H9 (cell line): ENCODE data around the gene FRMD4B. TPM values are rescaled to one million over a fixed set of nuclear protein-coding genes. Genes with fewer than 3 reads are reported as not detected.

Experiments
- DNase-seq: peaks from one replicate; pipeline ENCODE4 v3.0.0-alpha.2; 2017
- H2AFZ ChIP-seq: one replicate; pipeline ENCODE4 v1.6.1; 2013; ENCODE audit warnings: mild to moderate bottlenecking, low read length, control low read depth, moderate library complexity
- H2AK5ac ChIP-seq: 2 replicates; pipeline ENCODE4 v1.6.1; 2013; ENCODE audit warnings: low read length, control low read depth, mixed read lengths; ENCODE audit not compliant: insufficient read length
- H2BK120ac ChIP-seq: one replicate; pipeline ENCODE4 v1.6.1; 2013; ENCODE audit warnings: low read depth, mild to moderate bottlenecking, low read length, control low read depth, inconsistent platforms; ENCODE audit not compliant: poor library complexity, severe bottlenecking
- H2BK12ac ChIP-seq: 2 replicates; pipeline ENCODE4 v1.6.1; 2013; ENCODE audit warnings: low read length, control low read depth, mixed read lengths, low read depth; ENCODE audit not compliant: insufficient read length
- H2BK15ac ChIP-seq: 2 replicates; pipeline ENCODE4 v1.6.1; 2013; ENCODE audit warnings: low read depth, low read length, control low read depth
- H2BK20ac ChIP-seq: one replicate; pipeline ENCODE4 v1.6.1; 2013; ENCODE audit warnings: low read depth, mild to moderate bottlenecking, low read length, control low read depth, inconsistent platforms; ENCODE audit not compliant: poor library complexity, severe bottlenecking
- H2BK5ac ChIP-seq: 2 replicates; pipeline ENCODE4 v1.6.1; 2013; ENCODE audit warnings: low read length, control low read depth, mixed read lengths; ENCODE audit not compliant: insufficient read length
- H3K14ac ChIP-seq: 2 replicates; pipeline ENCODE4 v1.6.1; 2013; ENCODE audit warnings: low read length, control low read depth; ENCODE audit not compliant: insufficient read depth
- H3K18ac ChIP-seq: 2 replicates; pipeline ENCODE4 v1.6.1; 2013; ENCODE audit warnings: low read depth, mild to moderate bottlenecking, mixed read lengths, low read length, control low read depth; ENCODE audit not compliant: insufficient read length
- H3K23ac ChIP-seq: 2 replicates; pipeline ENCODE4 v1.6.1; 2013; ENCODE audit warnings: low read length, control low read depth, mixed read lengths, low read depth; ENCODE audit not compliant: insufficient read length
- H3K23me2 ChIP-seq: 2 replicates; pipeline ENCODE4 v1.6.1; 2013; ENCODE audit warnings: low read depth, mild to moderate bottlenecking, mixed read lengths, low read length, control low read depth; ENCODE audit not compliant: insufficient read length, poor library complexity, severe bottlenecking
- H3K27ac ChIP-seq: 2 replicates; pipeline ENCODE4 v1.5.1; 2013; ENCODE audit warnings: low read length, control low read depth, mixed read lengths, low read depth; ENCODE audit not compliant: insufficient read length
- H3K27me3 ChIP-seq: 2 replicates; pipeline ENCODE4 v1.6.1; 2013; ENCODE audit warnings: low read length, control low read depth, inconsistent platforms; ENCODE audit not compliant: insufficient read depth
- H3K4ac ChIP-seq: 2 replicates; pipeline ENCODE4 v1.6.1; 2013; ENCODE audit warnings: low read depth, mild to moderate bottlenecking, control low read depth, inconsistent platforms, low read length, moderate library complexity
- H3K4me1 ChIP-seq: 2 replicates; pipeline ENCODE4 v1.6.1; 2013; ENCODE audit warnings: low read length, control low read depth, inconsistent platforms; ENCODE audit not compliant: insufficient read depth
- H3K4me2 ChIP-seq: 2 replicates; pipeline ENCODE4 v1.6.1; 2013; ENCODE audit warnings: low read length, control low read depth, mixed read lengths; ENCODE audit not compliant: insufficient read length, insufficient read depth
- H3K56ac ChIP-seq: 2 replicates; pipeline ENCODE4 v1.6.1; 2013; ENCODE audit warnings: low read depth, mild to moderate bottlenecking, mixed read lengths, low read length, control low read depth; ENCODE audit not compliant: insufficient read length
- H3K79me1 ChIP-seq: 2 replicates; pipeline ENCODE4 v1.6.1; 2013; ENCODE audit warnings: low read depth, mild to moderate bottlenecking, moderate library complexity, low read length, control low read depth, inconsistent platforms; ENCODE audit not compliant: insufficient read depth, poor library complexity, severe bottlenecking
- H3K79me2 ChIP-seq: 2 replicates; pipeline ENCODE4 v1.6.1; 2013; ENCODE audit warnings: low read length, control low read depth, inconsistent platforms; ENCODE audit not compliant: insufficient read depth
- H3K9ac ChIP-seq: 2 replicates; pipeline ENCODE4 v1.6.1; 2013; ENCODE audit warnings: low read length, control low read depth, mixed read lengths; ENCODE audit not compliant: insufficient read length; ENCODE audit errors: extremely low read depth
- H3K9me3 ChIP-seq: one replicate; pipeline ENCODE4 v1.6.1; 2013; ENCODE audit warnings: low read depth, low read length, inconsistent platforms; ENCODE audit not compliant: control insufficient read depth
- H3T11ph ChIP-seq: one replicate; pipeline ENCODE4 v1.6.1; 2013; ENCODE audit warnings: mild to moderate bottlenecking, low read length, control low read depth, inconsistent platforms
- H4K20me1 ChIP-seq: one replicate; pipeline ENCODE4 v1.6.1; 2013; ENCODE audit not compliant: control insufficient read depth, insufficient read length, insufficient read depth
- H4K5ac ChIP-seq: 2 replicates; pipeline ENCODE4 v1.6.1; 2013; ENCODE audit warnings: low read depth, mild to moderate bottlenecking, mixed read lengths, low read length, control low read depth; ENCODE audit not compliant: insufficient read length
- H4K8ac ChIP-seq: replicated peaks from 2 replicates; pipeline ENCODE4 v1.6.1; 2013; ENCODE audit warnings: low read length, control low read depth, mixed read lengths, low read depth; ENCODE audit not compliant: insufficient read length
- H4K91ac ChIP-seq: 2 replicates; pipeline ENCODE4 v1.6.1; 2013; ENCODE audit warnings: low read depth, mild to moderate bottlenecking, moderate library complexity, mixed read lengths, low read length, control low read depth; ENCODE audit not compliant: insufficient read length
- H3K27ac Mint-ChIP-seq, 3 experiments: 2 replicates in 2 of 3; 3 replicates in 1 of 3; pipeline ENCODE4 v1.8.0; 2020 to 2021; ENCODE audit warnings: mixed read lengths in 3 of 3, mild to moderate bottlenecking in 1 of 3, moderate library complexity in 1 of 3
- H3K27me3 Mint-ChIP-seq: 2 replicates; pipeline ENCODE4 v1.8.0; 2021; ENCODE audit warnings: low read depth, mild to moderate bottlenecking, moderate library complexity, mixed read lengths
- H3K36me3 Mint-ChIP-seq, 3 experiments: 2 replicates in 2 of 3; 3 replicates in 1 of 3; pipeline ENCODE4 v1.8.0; 2020 to 2021; ENCODE audit warnings: low read depth in 3 of 3, mixed read lengths in 3 of 3; ENCODE audit not compliant: insufficient read depth in 1 of 3
- H3K4me1 Mint-ChIP-seq, 2 experiments: 2 replicates each; pipeline ENCODE4 v1.8.0; 2020; ENCODE audit warnings: mixed read lengths in 2 of 2
- H3K4me3 Mint-ChIP-seq, 2 experiments: 2 replicates in 1 of 2; 3 replicates in 1 of 2; pipeline ENCODE4 v1.8.0; 2020 to 2021; ENCODE audit warnings: mild to moderate bottlenecking in 2 of 2, mixed read lengths in 2 of 2, moderate library complexity in 1 of 2
- H3K9me3 Mint-ChIP-seq, 2 experiments: 2 replicates in 1 of 2; 3 replicates in 1 of 2; pipeline ENCODE4 v1.8.0; 2020; ENCODE audit warnings: mild to moderate bottlenecking in 2 of 2, mixed read lengths in 2 of 2, moderate library complexity in 1 of 2
- WGBS: extraction: QIAGEN DNeasy Blood & Tissue Kit; methylation state at CpG from one replicate; pipeline ENCODE4 v1.1.7; 2013; ENCODE audit warnings: missing lambda C conversion rate, low lambda C conversion rate, mixed read lengths; ENCODE audit not compliant: insufficient read length; ENCODE audit errors: extremely low coverage; 5-methylcytosine and 5-hydroxymethylcytosine counted together
- total RNA-seq: library from RNA; stranded (reverse); gene quantifications from 2 replicates; pipeline ENCODE4 v1.2.1, GENCODE V29; 2021
- TF ChIP-seq, protein P1 (sequence below): fragments of 200-600 bp; sonication (generic); conservative IDR thresholded peaks from 3 replicates; pipeline ENCODE4 v1.8.0; 2021; ENCODE audit warnings: antibody characterized with exemption, mild to moderate bottlenecking

FRMD4B gene
- total RNA-seq, 1 experiment from 2014 or later = 3.4 TPM

DNA sequence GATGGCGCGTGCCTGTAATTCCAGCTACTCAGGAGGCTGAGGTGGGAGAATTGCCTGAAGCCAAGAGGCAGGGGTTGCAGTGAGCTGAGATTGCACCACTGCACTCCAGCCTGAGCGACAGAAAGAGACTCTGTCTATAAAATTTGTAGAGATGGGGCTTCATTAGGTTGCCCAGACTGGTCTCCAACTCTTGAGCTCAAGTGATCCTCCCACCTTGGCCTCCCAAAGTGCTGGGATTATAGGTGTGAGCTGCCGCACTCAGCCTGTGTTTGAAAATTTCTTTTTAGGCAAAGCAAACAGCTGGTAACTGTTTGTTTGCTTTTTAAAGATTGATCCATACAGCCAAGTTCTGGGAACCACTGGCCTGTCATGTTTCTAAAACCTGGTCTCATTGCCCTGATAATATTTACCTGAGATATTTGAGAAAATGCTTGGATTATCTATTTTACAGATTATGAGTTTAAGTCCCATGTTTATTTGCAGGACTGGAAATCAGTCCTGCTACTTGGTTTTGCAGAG is 199.3 kb downstream of the FRMD4B start:
- no peak overlapping the region for H4K91ac ChIP-seq

More for the DNA sequence above, 199.3 kb downstream of the FRMD4B start:
- DNase-seq = no peak
- Histone ChIP-seq H3K9me3 (no peaks in the 10 kb centered on the region), H2AFZ (no peak overlapping the region), H3T11ph (no peak overlapping the region), H4K20me1 (no peaks in the 10 kb centered on the region), H3K18ac (no peak overlapping the region), H3K4me2 (no peak overlapping the region), H3K9ac (no peak overlapping the region), H3K4ac (no peak overlapping the region), H2BK5ac (no peak overlapping the region), H3K23me2 (no peaks in the 10 kb centered on the region), H3K56ac (no peak overlapping the region), H2BK120ac (no peak overlapping the region), H3K79me1 (no peaks in the 10 kb centered on the region), H2BK12ac (no peak overlapping the region), H3K4me1 (peaks cover 3% of the 10 kb centered on the region; the same call in 1 of the 2 replicates), H4K5ac (no peak overlapping the region), H2AK5ac (no peak overlapping the region), H4K8ac (no peak overlapping the region), H2BK20ac (no peak overlapping the region), H3K23ac (no peak overlapping the region), H3K27ac (no peak overlapping the region), H2BK15ac (no peak overlapping the region), H3K27me3 (no peaks in the 10 kb centered on the region), H3K14ac (no peak overlapping the region), H3K79me2 (no peaks in the 10 kb centered on the region)
- Mint-ChIP-seq H3K36me3 (peaks cover 0 to 4% (median 0%) of the 10 kb centered on the region in 3 experiments; a peak in 1 of 7 replicates), H3K27ac (no peak overlapping the region), H3K27me3 (no peaks in the 10 kb centered on the region), H3K4me1 (peaks cover 11 to 16% of the 10 kb centered on the region in 2 experiments), H3K4me3 (no peak overlapping the region), H3K9me3 (no peaks in the 10 kb centered on the region)
- WGBS = no CpG with 5 or more reads among the region's 4 CpGs
- TF ChIP-seq, protein P1, sequence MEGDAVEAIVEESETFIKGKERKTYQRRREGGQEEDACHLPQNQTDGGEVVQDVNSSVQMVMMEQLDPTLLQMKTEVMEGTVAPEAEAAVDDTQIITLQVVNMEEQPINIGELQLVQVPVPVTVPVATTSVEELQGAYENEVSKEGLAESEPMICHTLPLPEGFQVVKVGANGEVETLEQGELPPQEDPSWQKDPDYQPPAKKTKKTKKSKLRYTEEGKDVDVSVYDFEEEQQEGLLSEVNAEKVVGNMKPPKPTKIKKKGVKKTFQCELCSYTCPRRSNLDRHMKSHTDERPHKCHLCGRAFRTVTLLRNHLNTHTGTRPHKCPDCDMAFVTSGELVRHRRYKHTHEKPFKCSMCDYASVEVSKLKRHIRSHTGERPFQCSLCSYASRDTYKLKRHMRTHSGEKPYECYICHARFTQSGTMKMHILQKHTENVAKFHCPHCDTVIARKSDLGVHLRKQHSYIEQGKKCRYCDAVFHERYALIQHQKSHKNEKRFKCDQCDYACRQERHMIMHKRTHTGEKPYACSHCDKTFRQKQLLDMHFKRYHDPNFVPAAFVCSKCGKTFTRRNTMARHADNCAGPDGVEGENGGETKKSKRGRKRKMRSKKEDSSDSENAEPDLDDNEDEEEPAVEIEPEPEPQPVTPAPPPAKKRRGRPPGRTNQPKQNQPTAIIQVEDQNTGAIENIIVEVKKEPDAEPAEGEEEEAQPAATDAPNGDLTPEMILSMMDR = no peak
